Kidney tubule cell (primary cell): ENCODE results near the gene MED29.
A peak's percentile ranks its signal among the peaks of the same experiment; 100 is the strongest.

Experiments
- DNase-seq: peaks from one replicate; pipeline ENCODE4 v3.0.0-alpha.2; 2018; ENCODE audit warnings: low spot score

The MED29 gene

GRCh38 chr19:39398297-39398864 lies 7.2 kb downstream of the MED29 start:
- peak; percentile 61 for DNase-seq

GRCh38 chr19:39399668-39400050 lies 8.5 kb downstream of the MED29 start:
- DNase-seq, result no peak

DNA sequence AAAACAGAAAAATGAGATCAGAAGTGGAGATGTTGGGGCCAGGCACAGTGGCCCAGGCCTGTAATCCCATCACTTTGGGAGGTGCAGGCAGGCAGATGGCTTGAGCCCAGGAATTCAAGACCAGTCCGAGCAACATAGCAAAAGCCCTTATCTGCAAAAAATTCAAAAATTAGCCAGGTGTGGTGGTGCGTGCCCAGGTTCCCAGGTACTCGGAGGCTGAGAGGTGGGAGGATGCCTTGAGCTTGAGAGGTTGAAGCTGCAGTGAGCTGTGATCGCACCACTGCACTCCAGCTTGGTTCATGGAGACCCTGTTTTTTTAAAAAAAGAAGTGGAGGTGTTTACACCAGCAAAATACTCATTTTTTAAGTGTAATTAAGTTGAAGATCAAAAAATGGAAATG lies 8.9 kb downstream of the MED29 start:
- no peak for DNase-seq

- no peak for DNase-seq
Measured at GRCh38 chr19:39401070-39401548, 9.9 kb downstream of the MED29 start.

DNA sequence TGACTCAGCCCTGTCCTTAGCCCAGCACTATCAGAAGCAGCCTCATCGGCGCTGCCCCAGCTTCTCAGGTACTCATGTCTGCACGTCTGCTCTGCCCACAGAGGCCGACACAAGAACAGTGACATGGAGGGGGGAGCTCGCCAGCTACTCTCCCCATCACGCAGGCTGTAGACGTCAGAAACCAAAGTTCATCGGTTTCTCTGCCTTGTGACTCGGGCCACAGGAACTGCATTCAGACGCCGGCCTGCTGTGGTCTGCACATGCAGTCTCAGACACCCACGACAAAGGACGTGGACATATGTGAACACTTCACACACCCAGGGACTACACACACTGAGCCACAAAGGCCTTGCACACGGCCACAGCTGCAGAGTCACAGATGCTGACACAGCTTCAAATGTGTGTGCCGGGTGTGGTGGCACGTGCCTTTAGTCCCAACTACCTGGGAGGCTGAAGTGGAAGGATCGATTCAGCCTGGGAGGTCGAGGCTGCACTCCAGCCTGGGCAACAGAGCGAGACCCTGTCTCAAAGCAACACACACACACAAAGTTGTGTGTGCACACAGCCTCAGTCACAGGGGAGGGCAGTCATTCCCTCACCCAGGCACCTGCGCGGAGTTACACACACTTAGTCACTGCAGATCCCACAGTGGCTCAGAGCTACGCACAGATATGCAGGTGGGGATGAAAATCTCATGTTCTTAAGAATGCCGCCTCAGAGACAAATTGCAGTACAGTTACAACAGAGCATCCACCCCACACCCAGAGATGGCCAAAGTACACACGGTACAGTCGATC lies 10.6 kb downstream of the MED29 start:
- DNase-seq, result peak; percentile 86

DNA sequence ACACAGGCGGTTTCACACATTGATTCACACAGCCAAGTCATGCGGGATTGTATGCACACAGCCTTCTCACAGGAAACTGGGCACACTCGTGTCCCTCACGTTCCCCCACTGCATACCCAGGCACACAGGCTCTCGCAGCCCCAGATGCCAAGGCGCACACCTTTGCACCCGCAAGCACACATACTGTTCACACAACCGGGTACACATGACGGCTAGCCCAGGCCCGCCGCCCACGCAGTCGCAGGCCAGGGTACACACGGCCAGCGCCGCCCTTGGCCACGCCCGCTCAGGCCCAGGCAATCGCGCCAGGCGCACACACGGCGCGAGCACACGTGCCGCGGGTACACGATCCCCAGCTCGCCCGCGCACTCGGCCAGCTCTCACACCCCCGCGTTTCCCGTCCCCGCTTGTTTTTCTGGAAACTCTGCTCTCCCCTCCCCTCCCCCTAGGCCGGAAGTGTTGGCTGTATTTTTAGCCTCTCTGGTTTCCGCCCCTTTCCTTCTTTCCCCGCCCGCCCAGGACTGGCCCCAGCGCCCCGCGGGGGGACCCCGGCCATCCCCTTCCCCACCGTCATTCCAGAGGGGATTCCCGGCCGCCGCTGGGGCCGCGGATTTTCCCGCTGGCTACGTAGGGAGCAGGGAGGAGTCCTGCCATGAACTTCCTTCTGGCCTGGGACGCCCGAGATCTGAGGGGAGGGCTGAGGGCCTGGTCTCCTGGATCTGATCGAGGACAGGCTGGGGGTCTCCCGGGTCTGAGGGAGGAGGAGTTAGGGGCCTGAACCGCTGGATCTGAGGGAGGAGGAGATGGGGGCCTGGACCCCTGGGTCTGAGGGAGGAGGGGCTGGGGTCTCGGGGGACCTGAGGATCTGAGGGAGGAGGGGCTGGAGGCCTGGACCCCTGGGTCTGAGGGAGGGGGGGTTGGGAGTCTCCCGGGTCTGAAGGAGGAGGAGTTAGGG lies 11.4 kb downstream of the MED29 start:
- peak; percentile 83 for DNase-seq

DNA sequence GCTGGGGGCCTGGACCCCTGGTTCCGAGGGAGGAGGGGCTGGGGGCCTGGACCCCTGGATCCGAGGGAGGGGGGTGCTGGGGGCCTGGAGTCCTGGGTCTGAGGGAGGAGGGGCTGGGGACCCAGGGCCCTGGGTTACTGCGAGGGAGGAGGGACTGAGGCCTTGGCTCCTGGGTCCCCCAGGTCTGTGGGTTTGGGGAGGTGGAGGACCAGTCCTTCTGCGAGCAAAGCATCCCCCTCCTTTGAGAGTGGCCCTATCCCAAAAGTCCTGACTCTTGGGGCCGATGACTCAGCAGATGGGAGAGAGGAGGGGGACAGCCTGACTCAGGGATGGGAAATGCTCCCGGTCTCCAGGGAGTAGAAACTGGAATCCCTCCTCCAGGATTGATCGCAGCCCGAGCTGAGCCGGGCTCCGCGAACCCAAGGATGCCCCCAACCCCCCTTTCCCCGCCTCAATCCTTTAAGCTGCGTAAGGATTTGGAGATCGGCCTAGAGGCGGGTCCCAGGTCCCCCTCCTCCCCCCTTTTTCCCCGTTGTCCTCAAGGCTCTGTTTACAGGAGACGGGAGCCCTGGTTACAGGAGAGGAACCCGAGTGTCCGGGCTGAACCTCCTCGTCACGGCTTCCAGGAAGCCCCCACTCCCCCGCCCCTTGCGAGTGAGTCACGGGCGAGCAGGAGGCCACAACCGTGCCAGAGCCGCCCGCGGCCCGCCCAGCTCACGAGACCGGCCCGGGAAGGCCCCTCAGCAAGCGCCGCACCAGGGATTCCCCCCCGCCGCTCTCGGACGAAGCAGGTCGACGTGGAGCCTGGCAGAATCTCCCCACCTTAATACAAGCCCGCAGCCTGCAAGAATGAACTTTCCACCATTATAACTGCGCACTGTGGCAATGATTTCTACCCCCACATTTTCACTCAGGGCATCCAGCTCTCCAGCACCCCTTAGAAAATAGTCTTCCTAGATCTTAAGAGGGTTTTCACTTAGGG lies 12.4 kb downstream of the MED29 start:
- peak; percentile 96 for DNase-seq

DNA sequence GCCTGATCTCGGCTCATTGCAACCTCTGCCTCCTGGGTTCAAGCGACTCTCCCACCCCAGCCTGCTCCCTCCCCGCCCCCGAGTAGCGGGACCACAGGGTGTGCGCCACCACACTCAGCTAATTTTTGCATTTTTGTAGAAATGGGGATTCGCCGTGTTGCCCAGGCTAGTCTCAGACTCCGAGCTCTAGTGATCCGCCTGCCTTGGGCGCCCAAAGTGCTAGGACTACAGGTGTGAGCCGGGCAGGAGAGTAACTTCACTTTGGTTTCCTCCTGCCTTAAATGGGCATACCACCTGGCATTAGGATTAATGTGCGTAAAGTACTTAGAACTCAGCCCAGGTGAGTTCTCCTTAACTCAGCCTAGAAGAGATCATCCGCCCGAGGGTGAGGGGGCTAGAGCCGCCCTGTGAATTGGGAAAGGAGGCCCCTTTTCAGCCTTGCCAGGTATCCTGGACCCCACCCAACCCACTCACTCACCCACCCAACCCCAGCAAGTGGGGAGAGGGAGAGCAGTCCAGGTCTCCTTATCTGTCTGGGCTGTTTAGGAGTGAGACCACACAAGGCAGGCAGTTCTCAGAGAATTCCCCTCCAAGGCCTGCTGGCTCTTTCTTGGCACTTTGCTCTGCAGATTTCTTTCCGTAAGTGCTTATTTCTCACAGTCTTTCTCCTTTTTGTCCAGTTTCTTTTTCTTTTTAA lies 14.2 kb downstream of the MED29 start:
- DNase-seq, result no peak

GRCh38 chr19:39405958-39406655 lies 14.9 kb downstream of the MED29 start:
- no peak for DNase-seq

DNA sequence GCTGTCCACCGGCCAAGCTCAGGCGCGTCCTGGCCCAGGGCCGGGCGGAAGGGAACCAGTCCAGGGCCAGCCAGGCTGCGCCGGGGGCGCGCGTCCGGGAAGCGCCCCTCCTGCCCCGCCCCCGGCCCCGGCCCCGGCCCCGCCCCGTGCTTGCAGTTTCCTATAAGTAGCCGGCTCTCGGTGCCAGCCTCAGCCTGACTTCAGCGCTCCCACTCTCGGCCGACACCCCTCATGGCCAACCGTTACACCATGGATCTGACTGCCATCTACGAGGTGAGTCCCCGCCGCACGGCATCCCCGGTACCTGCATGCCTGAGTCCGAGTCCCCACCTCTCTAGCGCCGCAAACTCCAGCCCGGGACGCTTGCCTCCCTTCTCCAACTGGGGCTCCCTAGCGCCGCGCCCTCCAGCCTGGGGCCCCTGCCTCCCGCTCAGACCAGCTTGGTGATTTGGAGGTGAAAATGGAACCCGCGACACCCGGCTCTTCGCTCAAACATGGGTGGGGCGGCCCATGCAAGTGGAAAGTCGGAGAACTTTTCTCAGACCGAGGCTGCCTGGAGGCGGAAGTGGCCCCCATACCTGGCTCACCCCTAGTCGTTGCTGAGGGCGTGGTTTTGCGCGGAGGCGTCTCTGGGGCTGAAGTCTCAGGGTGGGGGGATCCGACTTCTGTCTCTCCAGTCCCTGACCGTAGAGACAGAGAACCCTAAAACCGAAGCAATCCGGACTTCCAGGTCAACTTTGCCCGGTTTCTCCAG lies 15.7 kb downstream of the MED29 start, which contains the start of gene ZFP36:
ZFP36 (plus strand) TSS at position 192 of the 754 bp plus-strand sequence; CDS start at position 250, 58 bp downstream.
- peak; percentile 89 for DNase-seq

- no peak for DNase-seq
Measured at GRCh38 chr19:39407410-39407659, 16.2 kb downstream of the MED29 start.

DNA sequence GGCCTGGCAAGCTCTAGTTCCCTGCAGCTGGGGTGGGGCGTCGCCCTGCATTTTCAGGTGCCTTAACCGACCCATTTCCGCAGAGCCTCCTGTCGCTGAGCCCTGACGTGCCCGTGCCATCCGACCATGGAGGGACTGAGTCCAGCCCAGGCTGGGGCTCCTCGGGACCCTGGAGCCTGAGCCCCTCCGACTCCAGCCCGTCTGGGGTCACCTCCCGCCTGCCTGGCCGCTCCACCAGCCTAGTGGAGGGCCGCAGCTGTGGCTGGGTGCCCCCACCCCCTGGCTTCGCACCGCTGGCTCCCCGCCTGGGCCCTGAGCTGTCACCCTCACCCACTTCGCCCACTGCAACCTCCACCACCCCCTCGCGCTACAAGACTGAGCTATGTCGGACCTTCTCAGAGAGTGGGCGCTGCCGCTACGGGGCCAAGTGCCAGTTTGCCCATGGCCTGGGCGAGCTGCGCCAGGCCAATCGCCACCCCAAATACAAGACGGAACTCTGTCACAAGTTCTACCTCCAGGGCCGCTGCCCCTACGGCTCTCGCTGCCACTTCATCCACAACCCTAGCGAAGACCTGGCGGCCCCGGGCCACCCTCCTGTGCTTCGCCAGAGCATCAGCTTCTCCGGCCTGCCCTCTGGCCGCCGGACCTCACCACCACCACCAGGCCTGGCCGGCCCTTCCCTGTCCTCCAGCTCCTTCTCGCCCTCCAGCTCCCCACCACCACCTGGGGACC lies 16.6 kb downstream of the MED29 start:
- DNase-seq, result peak; percentile 53

DNA sequence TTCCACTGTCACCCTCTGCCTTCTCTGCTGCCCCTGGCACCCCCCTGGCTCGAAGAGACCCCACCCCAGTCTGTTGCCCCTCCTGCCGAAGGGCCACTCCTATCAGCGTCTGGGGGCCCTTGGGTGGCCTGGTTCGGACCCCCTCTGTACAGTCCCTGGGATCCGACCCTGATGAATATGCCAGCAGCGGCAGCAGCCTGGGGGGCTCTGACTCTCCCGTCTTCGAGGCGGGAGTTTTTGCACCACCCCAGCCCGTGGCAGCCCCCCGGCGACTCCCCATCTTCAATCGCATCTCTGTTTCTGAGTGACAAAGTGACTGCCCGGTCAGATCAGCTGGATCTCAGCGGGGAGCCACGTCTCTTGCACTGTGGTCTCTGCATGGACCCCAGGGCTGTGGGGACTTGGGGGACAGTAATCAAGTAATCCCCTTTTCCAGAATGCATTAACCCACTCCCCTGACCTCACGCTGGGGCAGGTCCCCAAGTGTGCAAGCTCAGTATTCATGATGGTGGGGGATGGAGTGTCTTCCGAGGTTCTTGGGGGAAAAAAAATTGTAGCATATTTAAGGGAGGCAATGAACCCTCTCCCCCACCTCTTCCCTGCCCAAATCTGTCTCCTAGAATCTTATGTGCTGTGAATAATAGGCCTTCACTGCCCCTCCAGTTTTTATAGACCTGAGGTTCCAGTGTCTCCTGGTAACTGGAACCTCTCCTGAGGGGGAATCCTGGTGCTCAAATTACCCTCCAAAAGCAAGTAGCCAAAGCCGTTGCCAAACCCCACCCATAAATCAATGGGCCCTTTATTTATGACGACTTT lies 17.4 kb downstream of the MED29 start:
- DNase-seq, result no peak

- peak; percentile 90 for DNase-seq
Measured at GRCh38 chr19:39409208-39410016, 18.2 kb downstream of the MED29 start.

GRCh38 chr19:39410017-39410830 lies 19.0 kb downstream of the MED29 start:
- DNase-seq, result peak; percentile 48

- DNase-seq, result no peak
Measured at GRCh38 chr19:39410831-39411080, 19.6 kb downstream of the MED29 start.
